Cerebellar cortex (tissue), 1 donor: ENCODE data around the gene CXCL3.

ENCODE experiments used
- DNase-seq: peaks from one replicate; pipeline ENCODE4 v3.0.0-alpha.2; 2015; ENCODE audit warnings: low spot score

The CXCL3 gene

GRCh38 chr4:74055498-74055897 is 17.0 kb upstream of the CXCL3 start:
- no peak for DNase-seq

DNA sequence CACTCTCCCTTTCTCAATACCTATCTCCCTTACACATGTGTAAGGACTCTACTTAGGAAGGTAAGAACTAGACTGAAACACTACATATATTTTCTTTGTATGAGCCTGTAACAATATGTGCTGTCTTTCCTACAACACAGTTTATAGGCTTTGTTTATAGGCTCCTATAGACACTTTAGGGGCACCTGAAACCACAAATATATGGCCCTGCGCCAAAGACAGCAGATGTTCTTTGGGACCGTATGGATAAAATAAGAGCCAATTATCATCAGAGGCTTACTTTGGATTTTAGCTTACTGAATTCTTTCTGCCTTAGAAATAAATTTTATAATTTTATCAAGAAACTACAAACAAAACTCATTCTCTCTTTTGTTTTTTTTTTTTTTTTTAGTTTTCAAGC is 16.6 kb upstream of the CXCL3 start:
- DNase-seq: no peak

DNA sequence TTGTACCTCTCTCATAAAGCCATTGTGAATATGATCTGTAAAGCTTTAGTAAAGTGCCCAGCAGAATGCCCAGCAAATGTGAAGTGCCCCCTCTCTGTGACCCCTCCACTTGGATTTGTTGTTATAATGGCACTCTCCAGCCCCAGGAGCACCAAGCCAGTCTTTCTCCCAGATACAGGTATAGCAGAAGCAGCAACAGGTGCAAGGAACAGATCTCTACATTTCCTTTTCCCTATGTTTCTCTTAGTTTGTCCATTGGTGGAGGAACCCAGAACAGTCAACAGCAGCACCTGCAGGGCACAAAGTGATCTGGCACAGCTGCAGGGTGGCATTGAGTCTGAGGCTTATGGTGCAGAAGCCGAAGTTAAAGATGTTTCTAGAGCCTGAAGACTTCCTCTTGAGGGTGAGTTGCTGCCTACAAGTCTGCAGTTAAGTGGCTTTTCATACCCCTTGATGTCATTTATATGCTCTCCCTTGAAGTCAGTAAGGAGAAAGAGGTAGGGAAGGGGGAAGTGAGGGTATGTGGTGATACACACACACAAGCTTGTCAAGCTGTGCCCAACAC is 16.1 kb upstream of the CXCL3 start:
- no peak for DNase-seq

- DNase-seq: no peak
These were observed 8.7 kb upstream of the CXCL3 start for GRCh38 chr4:74047152-74047551.

DNA sequence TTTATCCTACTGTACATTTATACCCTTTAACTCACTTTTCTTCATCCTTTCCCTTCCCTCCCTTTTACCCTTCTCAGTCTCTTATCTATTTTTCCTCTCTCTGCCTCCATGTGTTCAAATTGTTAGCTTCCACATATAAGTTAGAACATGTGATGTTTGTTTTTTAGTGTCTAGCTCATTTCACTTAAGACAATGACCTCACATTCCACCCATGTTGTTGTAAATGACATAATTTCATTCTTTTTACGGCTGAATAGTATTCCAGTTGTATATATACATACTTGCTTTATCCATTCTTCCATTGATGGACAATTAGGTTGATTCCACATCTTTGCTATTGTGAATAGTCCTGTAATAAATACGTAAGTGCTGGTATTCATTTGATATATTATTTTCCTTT is 7.3 kb upstream of the CXCL3 start:
- DNase-seq: no peak

GRCh38 chr4:74045247-74045646 is 6.8 kb upstream of the CXCL3 start:
- no peak for DNase-seq

GRCh38 chr4:74044677-74045076 is 6.2 kb upstream of the CXCL3 start:
- DNase-seq: no peak

DNA sequence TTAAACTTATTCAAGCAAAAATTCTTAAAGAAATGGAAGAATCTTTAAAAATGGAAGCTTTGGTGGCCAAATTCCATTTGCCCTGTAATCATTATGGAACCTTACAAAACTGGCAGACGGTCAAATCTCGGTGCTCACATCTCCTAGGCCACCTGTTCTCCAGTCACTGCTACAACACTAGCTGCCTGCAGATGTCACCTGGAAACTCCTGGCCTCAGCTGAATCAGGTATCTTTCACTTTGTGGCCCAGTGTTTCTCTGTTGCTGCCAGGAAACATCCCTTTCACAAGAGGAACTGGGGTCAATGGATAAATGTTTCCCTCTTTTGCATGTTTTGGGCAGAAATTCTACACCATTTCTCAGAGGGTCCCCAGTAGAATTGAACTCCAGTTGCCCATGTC is 4.2 kb upstream of the CXCL3 start:
- DNase-seq: no peak

- DNase-seq: no peak
These were observed 2.9 kb upstream of the CXCL3 start for GRCh38 chr4:74041418-74041817.

DNA sequence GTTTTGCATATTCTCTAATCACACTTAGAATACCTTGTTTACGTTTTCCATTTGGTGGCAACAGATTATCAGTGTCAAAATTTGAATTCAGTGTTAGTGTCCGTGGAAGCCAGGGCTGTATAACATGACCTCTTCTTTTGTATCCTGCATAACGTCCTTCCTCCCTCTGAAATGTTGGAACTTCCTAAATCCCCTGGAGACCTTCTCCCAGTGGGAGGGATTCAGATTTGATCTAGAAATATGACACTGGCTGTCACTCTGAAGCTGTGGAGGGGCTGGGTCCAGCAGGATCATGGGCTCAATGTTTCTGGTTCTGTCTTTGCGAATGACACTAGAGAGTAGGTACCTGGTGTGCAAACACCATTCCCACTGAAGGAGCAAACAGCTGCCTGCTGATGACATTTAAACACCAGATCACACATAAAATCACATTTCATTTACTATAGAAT is 850 bp upstream of the CXCL3 start:
- DNase-seq: no peak

DNA sequence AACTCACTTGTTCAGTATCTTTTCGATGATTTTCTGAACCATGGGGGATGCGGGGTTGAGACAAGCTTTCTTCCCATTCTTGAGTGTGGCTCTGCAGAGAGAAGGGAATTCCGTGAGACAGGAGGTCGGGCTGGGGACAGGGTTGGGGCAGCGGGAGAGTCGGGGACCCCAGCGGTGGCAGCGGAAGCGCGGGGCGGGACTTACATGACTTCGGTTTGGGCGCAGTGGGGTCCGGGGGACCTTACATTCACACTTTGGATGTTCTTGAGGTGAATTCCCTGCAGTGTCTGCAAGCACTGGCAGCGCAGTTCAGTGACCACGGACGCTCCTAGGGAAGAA is 434 bp downstream of the CXCL3 start:
- no peak for DNase-seq

DNA sequence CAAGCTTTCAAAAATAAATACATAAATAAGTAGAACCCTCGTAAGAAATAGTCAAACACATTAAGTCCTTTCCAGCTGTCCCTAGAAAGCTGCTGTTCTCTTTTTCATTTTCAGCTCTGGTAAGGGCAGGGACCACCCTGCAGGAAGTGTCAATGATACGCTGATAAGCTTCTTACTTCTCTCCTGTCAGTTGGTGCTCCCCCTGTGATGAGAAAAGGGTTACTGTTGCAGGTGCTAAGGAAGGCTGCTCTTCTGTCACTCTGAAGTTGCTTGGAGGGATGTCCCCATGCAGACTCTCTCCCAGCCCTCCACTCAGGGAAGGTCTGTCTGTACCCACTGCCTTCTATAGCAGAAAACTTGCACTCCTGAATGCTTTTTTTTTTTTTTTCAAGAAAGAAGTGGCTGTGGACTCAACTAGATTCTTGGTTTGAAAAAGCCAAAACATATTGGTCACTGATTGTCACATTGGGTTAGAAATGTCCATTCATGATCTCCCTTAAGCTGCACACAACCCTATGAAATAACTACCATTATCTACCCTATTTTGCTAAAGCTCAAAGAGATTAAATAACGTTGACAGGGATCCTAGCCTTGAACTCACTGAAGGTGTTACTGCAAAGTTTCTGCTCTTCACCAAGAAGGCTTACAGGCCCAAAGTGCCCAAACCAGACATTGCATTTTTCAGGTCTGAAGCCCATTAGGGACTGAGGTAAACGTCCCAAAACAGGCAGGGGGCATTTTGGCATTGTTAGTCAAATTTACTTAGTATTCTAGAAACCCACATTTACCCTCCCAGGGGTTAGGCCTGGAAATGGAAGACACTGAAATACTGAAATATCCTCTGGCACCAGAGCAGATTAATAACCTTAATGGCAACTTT is 1.2 kb downstream of the CXCL3 start:
- no peak for DNase-seq

DNA sequence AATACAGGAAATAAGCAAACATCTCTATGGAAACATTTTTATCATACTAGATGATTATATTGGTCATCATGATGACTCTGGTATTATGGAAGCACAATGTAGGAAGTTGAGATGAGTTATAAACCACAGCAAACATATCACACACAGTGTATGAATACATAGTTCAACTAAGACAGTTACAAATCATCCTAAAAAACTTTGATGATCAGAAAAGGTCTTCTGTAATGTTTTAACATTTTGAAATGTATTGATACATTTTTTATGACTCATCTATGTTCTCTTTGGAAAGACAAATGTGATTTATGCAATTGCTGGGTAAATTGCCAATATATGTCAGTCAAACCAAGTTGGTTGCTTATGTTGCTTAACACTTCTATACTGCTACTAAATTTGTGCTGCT is 4.8 kb downstream of the CXCL3 start:
- no peak for DNase-seq

- DNase-seq: no peak
These were observed 6.4 kb downstream of the CXCL3 start for GRCh38 chr4:74032064-74032463.

GRCh38 chr4:74031576-74031975 is 6.9 kb downstream of the CXCL3 start:
- no peak for DNase-seq

DNA sequence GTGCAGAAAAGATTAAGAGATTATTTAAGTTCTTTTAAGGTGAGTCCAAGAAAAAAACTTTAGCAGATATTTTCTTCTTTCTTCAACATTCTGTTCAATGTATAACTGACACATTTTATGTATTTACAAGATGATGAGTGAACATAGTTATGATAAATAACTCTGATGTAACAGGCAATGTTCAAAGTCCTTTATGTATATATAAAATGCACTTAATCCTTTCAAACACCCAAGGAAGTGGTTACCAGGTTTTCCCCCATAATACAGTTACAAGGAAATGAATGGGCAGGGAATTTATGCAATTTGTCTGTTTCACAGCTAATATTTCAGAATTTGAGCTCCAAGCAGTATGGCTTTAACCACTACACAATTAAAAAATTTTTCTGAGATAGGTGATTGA is 8.2 kb downstream of the CXCL3 start:
- DNase-seq: no peak

DNA sequence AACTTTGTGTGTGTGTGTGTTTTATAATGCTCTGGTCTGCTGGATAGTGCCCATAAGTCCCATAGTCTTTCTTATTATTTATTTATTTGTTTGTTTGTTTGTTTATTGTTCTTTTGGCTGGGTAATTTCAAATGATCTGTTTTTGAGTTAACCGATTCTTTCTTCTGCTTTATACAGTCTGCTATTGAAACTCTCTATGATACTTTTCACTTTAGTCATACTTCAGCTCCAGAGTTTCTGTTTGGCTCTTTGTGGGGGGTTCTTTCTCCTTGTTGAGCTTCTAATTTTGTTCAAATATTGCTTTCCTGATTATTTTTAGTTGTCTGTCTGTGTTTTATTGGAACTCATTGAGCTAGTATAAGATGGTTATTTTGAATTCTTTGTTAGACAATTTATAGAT is 10.0 kb downstream of the CXCL3 start:
- no peak for DNase-seq

DNA sequence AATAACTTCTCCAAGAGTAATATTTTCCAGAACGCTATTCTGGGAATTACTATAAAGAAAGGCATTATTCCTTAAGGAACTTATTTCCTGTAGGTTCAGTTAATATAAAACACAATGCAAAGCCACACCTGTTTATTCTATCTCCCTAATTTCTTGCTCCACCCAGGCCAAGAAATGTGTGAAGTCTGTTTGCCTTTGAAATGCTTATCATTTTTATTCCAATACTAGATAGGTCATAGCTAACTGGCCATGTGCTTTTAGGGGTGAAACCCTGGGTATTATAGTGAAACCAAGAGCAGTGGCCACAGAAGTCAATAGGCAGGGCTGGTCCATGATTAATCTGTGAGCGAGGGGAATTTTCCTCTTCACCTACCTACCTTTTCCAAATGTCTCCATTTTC is 14.8 kb downstream of the CXCL3 start:
- no peak for DNase-seq

DNA sequence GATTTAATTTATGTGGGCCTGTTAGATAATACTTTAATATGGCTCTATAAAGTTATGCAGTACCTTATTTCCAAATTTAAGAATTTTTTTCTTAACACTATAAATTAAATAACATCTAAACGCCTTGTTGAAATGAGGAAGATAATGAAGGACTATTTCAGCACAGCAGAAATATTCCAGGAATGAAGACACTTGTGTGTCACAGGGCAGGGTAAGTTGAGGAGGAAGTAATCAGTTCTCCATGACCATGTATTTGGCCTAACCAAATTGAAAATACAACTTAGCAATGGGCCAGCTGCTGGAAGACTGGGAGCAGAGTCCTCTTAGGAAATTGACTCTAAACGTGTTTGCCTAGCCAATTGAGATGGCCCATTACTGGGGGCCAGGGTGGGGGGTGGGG is 16.9 kb downstream of the CXCL3 start:
- no peak for DNase-seq

DNA sequence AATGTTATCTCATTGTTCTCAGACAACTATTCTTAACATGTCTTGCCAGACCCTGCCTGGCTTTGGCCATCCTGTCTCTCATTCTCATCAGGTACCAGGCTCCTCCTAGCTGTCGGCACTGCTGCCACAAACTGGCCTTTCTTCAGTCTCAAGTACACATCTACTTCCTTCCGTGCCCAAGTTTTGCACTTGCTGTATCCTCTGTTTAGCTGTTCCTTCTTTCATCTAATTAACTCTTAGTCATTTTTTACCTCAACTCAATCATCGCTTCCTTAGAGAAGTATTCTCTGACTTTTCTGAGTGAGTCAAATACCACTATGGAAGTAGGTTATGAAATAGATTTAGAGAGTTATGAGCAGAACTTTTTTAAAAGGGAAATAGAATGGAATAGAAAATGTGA is 19.7 kb downstream of the CXCL3 start:
- no peak for DNase-seq

GRCh38 chr4:74018116-74018515 is 20.4 kb downstream of the CXCL3 start:
- no peak for DNase-seq

DNA sequence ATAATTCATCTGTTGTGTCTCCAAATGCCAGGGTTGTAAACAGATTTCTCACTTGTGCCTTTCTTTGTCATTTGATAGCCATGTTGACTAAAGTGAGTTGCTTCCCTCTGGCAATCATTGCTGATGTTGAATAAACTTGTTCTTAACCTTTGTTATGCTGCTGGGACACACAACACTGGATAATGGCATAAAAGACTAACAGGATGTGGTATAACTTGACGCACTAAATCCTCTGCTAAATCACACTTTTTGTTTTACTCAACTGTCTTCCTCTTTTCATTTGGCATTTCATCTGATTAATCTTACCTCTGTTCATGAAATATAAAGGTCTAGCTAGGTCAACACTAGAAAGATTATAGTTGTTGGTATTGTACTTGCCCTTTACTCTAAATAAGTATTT is 22.4 kb downstream of the CXCL3 start:
- DNase-seq: no peak

- no peak for DNase-seq
These were observed 23.2 kb downstream of the CXCL3 start for GRCh38 chr4:74015126-74015780.
